ENCODE results near the gene ITCH.

ITCH gene

GRCh38 chr20:34535857-34536256 is 172.8 kb downstream of the ITCH start:
- no peak for DNase-seq

DNA sequence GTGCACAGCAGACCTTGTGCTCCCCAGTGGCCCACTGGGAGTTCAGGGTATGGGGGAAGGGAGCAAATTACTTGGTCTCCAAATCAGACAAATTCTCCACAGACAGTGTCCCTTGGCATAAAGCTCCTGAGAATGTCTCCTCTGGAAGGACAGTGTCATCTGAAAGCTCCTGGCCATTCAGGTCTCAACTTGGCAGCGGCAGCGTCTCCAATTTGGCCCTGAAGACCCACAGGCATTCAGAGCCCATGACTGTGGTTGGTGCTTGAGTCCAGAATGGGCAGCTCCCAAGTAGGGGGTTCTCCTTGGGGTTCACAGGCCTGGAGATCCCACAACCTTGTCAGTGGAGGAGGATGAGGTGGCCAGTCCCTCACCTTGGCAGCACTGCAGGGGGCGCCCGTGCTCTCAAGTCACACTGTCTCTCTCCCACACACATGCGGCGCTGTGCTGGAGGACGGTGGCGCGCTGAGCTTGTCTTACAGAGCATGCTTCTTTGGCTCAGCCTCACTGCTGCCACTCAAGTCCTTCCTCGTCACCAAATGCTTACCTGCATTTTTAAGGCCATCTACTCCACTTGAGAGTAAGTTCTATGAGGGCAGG is 173.8 kb downstream of the ITCH start:
- DNase-seq, result peak; percentile 73

DNA sequence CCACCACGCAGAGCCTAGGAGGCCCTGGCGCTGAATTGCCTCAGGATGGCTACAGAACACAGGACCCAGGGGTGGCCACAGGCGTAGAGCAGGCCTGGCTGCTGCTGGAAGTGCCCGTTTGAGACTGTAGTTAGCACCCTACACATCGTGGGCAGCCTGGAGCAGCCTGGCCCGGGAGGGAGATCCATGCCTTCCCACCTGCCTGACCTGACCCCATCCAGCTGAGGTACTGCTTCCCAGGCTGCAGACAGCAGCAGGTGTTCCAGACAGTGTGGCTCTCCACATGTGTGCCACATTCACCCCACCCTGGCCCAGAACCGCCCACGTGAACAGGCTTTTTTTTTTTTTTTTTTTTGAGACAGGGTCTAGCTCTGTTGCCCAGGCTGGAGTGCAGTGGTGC is 174.6 kb downstream of the ITCH start:
- no peak for DNase-seq

- peak; percentile 71 for DNase-seq
Measured at GRCh38 chr20:34538671-34539123, 175.6 kb downstream of the ITCH start.

DNA sequence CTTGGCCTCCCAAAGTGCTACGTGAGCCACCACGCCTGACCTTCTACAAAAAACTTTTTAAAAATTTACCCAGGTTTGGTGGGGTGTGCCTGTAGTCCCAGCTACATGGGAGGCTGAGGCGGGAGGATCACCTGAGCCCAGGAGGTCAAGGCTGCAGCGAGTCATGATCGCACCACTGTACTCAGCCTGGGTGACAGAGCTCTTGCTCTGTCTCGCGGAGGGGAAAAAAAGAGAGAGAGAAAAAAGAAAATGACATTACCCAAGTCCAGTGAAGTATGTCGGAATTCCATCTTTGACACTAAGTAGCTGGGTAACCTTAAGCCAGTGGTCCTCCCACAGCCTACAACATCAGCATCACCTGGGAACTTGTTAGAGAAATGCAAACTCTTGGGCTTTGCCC is 176.7 kb downstream of the ITCH start:
- no peak for DNase-seq

GRCh38 chr20:34540596-34541263 is 177.7 kb downstream of the ITCH start:
- DNase-seq, result no peak

DNA sequence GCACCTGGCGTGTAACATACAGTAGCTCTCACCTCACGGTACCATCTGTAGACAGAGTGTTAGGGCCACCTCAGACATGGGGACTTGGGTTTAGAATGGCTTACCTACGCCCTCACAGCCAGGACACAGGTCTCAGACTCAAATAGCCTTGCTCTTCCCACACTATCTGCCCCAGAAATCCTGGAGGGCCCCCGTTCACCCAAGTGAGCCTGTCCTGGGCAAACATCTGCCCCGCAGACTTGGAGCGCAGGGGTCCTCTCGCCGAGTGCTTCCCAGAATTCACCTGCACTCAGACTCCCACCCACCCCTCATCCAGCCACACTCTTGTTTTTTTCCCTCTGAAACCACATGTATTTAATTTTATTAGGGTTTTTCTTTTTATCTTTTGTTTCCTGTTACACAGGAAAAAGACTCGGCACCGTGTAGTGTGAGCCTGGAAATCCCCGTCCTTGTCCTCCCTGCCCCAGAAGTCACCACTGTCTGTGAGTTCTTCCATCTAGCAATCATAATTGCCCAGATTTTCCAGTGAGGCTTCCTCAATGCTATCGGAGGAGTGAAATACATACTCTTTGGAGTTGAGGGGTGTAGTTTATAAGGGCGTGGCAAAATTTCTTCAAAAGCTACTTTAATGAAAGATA is 178.3 kb downstream of the ITCH start:
- no peak for DNase-seq

GRCh38 chr20:34541917-34542316 is 178.8 kb downstream of the ITCH start:
- no peak for DNase-seq

DNA sequence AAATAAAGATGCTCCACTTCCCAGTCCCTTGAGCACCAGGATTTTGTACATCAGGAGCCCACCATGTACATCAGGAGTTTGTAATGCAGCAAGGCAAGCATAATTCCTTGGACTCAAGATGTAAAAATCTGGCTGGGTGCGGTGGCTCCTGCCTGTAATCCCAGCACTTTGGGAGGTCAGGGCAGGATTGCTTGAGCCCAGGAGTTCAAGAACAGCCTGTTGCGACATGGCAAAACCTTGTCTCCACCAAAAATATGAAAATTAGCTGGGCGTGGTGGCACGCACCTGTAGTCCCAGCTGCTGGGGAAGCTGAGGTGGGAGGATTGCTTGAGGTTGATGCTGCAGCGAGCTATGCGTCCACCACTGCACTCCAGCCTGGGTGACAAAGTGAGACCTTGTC is 179.4 kb downstream of the ITCH start:
- DNase-seq, result no peak

- no peak for DNase-seq
Measured at GRCh38 chr20:34543463-34544056, 180.5 kb downstream of the ITCH start.

- DNase-seq, result no peak
Measured at GRCh38 chr20:34544109-34544796, 181.2 kb downstream of the ITCH start.

DNA sequence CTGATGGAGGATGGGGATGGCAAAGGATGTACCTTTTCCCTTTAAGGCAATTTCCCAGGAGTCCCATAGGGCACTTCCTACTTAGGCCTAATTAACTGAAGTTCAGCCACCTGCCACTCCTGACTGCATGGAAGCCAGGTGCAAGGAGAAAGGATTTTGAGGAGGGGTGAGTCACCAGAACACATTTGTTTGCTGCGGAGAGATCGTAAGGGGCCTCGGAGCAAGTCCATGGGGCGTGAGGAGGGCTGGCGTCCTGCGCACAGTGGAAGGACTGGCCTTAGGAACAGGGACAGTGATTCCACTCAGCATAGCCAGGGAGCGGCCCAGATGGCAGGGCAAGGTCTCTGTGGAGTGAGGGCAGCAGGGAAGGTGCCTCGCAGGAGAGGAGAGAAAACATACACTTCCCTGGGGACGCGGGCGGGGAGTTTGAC is 183.7 kb downstream of the ITCH start:
- DNase-seq, result no peak

- DNase-seq, result no peak
Measured at GRCh38 chr20:34547844-34548613, 185.0 kb downstream of the ITCH start.

DNA sequence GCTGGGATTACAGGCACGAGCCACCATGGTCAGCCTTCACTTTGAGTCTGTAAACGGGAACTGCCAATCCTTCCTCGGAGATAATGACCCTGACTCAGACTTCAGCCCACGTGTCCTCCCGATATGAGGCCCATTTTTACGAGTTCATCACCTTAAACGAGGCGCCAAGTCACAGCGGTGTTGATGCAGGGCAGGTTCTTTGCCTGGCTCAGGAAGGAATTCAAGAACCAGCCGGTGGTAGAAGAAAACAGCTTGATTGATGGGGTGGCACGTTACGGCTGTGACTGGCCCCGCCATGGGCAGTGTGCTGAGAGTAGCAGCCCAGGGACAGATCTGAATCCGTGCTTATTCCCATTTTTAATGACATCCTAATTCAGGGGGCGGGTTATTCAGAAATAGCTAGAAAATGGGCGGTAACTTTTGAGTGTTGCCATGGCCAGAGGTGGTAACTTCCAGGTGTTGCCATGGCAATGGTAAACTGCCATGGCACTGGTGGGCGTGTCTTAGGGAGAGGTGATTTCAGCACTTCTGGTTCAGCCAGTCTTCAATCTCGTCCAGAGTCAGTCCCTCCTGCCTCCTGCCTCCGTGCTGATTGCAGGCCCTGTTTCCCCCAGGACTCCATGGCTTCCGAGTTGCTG is 186.3 kb downstream of the ITCH start:
- DNase-seq, result peak; percentile 80

DNA sequence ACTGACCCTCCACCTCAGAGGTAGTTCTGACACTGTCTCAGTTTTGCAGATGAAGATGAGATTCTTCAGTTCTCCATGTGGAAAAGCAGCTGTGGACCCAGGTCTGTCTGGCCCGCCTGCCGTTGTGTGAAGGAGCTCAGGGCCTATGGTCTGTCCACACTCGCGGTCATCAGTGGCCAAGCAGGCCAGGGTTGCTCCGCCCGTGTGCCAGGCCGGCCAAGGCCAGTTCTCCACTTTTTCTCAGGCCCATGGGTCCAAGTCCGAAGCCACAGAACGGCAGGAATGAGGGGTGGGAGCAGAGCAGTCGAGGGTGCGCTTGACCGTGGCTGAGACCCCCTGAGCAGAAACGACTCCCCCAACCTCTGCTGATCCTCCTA is 186.8 kb downstream of the ITCH start:
- no peak for DNase-seq

DNA sequence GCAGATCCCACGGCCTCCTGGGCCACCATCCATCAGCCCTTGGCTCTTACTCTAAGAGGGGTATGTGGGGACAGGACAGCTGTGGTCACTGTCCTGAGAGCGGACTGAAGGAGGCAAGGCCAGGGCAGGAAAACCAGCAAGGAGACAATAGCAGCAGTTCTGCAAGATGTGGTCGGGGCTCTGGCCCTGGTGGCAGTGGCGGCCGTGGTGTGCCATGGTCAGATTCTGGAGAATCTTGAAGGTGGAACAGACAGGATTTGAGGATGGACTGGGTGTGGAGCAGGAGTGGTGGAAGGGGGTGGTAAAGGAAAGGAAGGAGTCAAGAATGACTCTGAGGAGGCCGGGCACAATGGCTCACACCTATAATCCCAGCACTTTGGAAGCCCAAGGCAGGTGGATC is 189.5 kb downstream of the ITCH start:
- DNase-seq, result no peak

DNA sequence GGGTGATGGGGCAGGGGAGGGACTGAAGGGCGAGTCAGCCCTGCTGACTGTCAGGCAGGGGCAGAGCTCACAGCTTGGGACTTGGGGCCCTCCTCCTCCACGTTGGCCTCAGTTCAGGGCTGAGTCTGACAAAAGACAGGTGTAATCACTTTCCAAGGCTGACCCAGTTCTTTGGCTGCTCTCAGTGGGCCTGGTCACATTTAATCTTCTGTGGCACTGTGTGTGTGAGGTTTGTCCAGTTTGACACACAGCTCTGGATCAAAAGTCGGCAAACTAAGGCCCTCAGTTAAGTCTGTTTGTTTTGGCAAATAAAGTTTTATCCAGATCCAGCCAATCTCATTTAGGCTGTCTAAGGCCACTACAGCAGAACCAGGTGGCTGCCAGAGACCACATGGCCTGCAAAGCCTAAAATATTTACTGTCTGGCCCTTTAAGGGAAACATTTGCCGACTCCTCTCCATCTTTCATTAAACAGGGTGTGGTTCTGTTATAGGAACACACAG is 190.3 kb downstream of the ITCH start:
- DNase-seq, result no peak

DNA sequence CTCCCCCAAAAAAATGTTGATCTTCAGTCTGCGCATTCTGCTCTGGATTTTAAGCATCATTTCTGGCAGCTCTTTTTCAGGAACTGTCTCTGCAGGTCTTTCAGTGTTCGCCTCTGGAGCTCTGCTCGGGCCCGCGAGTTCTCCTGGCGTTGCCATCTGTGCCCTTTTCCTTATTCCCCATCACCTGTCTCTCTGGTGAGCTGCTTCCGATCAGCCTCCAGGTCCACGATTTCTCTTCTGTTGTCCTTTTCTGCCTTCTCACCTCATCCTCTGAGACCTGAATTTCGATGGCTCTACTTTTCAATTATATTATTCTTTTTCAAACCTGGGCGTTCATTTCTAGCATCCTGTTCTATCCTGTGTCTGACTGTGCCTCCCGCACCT is 194.9 kb downstream of the ITCH start:
- no peak for DNase-seq

DNA sequence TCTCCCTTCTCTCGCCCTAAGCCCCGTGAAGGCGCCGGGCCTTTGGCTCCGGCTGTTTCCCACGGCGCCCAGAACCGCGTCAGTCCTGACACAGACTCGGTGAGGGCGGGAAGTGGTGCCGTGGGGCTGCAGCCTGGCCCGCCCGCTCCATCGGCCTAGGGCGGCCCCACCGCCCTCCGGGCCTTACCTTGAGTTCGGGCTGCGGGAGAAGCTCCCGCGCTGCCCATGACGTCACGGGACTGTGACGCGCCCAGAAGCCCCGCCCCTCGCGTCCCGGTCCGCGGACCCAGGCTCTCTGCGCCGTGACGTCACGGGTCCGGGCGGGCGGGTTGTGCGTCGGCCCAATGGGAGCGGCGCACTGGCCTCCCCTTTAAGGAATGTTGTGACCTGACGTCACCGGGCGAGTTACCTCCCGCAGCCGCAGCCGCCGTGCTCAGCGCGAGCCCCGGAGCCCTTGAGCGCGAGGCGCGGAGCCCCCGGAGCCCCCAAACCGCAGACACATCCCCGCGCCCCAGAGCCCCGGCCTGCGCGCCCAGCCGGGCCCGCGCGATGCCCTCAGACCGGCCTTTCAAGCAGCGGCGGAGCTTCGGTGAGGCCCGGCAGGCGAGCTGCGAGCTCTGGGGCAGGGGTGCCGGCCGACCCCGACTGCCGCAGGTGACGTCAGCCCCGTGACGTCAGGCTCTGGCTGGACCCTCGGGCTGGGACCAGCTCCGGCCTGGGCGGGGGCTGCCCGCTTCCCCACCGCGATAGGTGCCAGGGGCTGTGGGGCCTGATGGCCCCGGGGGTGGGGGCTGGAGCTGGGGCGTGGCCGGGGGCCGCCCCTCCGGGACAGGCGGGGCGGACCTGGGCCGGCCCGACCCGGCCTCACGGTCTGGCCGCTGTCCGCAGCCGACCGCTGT is 195.5 kb downstream of the ITCH start, which contains the start of gene MAP1LC3A:
Gene MAP1LC3A, plus strand, starts transcription at position 399 of the 899 bp plus-strand sequence. Its CDS starts 151 bp downstream, at position 550.
- peak; percentile 91 for DNase-seq

DNA sequence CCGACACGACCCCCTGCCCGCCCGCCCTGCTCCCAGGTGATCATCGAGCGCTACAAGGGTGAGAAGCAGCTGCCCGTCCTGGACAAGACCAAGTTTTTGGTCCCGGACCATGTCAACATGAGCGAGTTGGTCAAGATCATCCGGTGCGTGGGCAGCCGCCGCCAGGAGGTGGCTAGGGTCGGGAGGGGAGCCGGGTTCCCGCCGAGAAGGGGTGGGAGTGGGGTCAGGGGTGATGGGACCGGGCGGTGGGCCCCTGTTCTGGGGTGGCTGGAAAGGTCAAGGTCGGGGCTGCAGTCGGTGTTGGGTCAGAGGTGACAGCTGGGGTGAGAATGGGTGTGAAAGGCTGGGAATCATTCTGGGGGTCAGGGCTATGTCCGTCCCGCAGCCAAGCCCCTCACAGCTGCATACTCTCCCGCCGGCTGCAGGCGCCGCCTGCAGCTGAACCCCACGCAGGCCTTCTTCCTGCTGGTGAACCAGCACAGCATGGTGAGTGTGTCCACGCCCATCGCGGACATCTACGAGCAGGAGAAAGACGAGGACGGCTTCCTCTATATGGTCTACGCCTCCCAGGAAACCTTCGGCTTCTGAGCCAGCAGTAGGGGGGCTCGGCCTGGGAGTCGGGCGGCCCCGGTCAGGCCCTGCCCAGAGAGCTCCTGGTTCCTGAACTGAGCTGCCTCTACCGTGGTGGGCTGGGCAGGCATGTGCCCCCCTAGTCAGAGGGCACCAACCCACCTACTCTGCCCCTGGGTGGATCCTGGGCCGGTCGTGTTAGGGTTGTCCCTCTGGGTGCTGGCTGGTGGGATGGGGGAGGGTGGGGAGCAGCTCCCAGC is 196.5 kb downstream of the ITCH start:
- DNase-seq, result peak; percentile 59
